IgD-negative memory B cell (primary cell): ENCODE results near the gene CAPZB. TPM values are rescaled to one million over a fixed set of nuclear protein-coding genes. Genes with fewer than 3 reads are reported as not detected.
A peak's percentile ranks its signal among the peaks of the same experiment; 100 is the strongest.

Experiments used
- H3K27ac Mint-ChIP-seq, 3 donors: one replicate each; pipeline ENCODE4 v1.8.0; 2020 to 2022; ENCODE audit warnings: mild to moderate bottlenecking in 3 of 3, mixed read lengths in 3 of 3, moderate library complexity in 1 of 3
- H3K27me3 Mint-ChIP-seq: one replicate; pipeline ENCODE4 v1.8.0; 2021; ENCODE audit warnings: mixed read lengths
- H3K36me3 Mint-ChIP-seq: one replicate; pipeline ENCODE4 v1.8.0; 2020; ENCODE audit warnings: mild to moderate bottlenecking, mixed read lengths
- H3K4me1 Mint-ChIP-seq, 3 donors: one replicate each; pipeline ENCODE4 v1.8.0; 2020 to 2022; ENCODE audit warnings: mixed read lengths in 3 of 3, mild to moderate bottlenecking in 1 of 3
- H3K4me3 Mint-ChIP-seq, 4 donors: one replicate each; pipeline ENCODE4 v1.8.0; 2020 to 2022; ENCODE audit warnings: mild to moderate bottlenecking in 4 of 4, mixed read lengths in 4 of 4, moderate library complexity in 3 of 4
- H3K9me3 Mint-ChIP-seq, 3 donors: one replicate each; pipeline ENCODE4 v1.8.0; 2020 to 2021; ENCODE audit warnings: mixed read lengths in 3 of 3, mild to moderate bottlenecking in 1 of 3
- polyA plus RNA-seq: library from polyadenylated mRNA; unstranded; fragments of 300-500 nt; fragmentation: Illumina TruSeq; gene quantifications from one replicate; pipeline ENCODE4 v1.2.3, GENCODE V29; 2021

Gene CAPZB
- polyA plus RNA-seq, 1 donor from 2014 or later = 419 TPM

- Mint-ChIP-seq H3K27me3 (no peaks in the 10 kb centered on the region), H3K4me3 (no peak overlapping the region), H3K4me1 (peaks cover 21 to 55% (median 53%) of the 10 kb centered on the region in 3 donors)
Observed at GRCh38 chr1:19410393-19410792, 74.9 kb downstream of the CAPZB start.

DNA sequence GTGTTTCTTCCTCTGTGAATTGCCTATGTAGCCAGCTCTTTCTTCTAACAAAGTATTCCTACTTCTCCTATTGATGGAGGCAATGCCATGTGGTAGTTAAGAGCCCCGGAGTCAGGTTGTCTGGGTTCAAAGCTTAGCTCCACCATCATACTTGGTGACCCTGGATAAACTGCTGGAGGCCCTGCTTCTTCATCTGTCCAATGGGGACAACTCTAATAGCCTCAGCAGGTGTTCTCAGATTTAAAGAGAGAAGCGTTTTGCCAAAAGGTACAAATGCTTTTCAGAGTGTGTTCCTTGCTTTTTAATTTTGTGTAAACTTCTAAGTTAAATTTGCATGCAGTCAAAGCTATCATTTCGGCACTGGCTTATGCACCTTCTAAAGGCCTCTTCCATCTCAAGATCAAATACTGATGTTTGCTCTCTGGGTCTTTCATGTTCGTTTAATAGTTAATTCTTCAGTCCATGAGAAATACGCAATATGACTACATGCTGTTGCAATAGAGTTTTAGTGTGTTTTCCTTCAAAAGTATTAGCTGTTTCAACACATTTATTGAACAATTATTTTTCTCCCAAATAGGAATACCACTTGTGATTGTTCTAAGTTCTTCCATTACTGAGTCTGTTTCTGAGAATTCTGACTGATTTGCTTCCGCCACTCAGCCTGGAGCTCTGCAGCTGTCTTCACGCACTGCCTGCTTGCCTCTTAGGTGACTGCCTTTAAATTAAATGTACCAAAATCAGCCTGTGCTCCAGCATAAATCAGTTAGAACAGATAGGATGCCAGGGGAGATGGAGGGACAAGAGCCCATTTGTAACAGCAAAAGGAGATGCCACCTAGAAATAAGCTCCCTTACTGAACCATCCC is 75.6 kb downstream of the CAPZB start:
- no peaks in the 10 kb centered on the region for H3K36me3 Mint-ChIP-seq
- H3K27me3 Mint-ChIP-seq = no peaks in the 10 kb centered on the region
- peaks cover 21 to 50% (median 48%) of the 10 kb centered on the region in 3 donors for H3K4me1 Mint-ChIP-seq
- peak overlapping the region in 1 of 3 donors; percentile 29 for H3K27ac Mint-ChIP-seq
- no peaks in the 10 kb centered on the region for H3K9me3 Mint-ChIP-seq
- no peak overlapping the region for H3K4me3 Mint-ChIP-seq

More at GRCh38 chr1:19410393-19410792, 74.9 kb downstream of the CAPZB start:
- H3K9me3 Mint-ChIP-seq = no peaks in the 10 kb centered on the region
- no peaks in the 10 kb centered on the region for H3K36me3 Mint-ChIP-seq
- peak overlapping the region in 2 of 3 donors; percentile 29 to 89 for H3K27ac Mint-ChIP-seq

GRCh38 chr1:19407494-19408096 is 77.7 kb downstream of the CAPZB start:
- Mint-ChIP-seq H3K36me3 (no peaks in the 10 kb centered on the region), H3K27me3 (no peaks in the 10 kb centered on the region), H3K4me1 (peaks cover 15 to 41% (median 39%) of the 10 kb centered on the region in 3 donors), H3K27ac (peak overlapping the region in 1 of 3 donors; percentile 90), H3K9me3 (no peaks in the 10 kb centered on the region), H3K4me3 (peak overlapping the region in 1 of 4 donors; percentile 54)

GRCh38 chr1:19406680-19407079 is 78.7 kb downstream of the CAPZB start:
- Mint-ChIP-seq H3K9me3 (no peaks in the 10 kb centered on the region), H3K27me3 (no peaks in the 10 kb centered on the region), H3K36me3 (no peaks in the 10 kb centered on the region), H3K27ac (no peak overlapping the region), H3K4me3 (peak overlapping the region in 1 of 4 donors; percentile 6), H3K4me1 (peaks cover 11 to 35% (median 31%) of the 10 kb centered on the region in 3 donors)

GRCh38 chr1:19405761-19406487 is 79.4 kb downstream of the CAPZB start:
- Mint-ChIP-seq H3K4me3 (peak overlapping the region in 1 of 4 donors; percentile 17), H3K36me3 (no peaks in the 10 kb centered on the region), H3K27ac (peak overlapping the region in 1 of 3 donors; percentile 14), H3K27me3 (no peaks in the 10 kb centered on the region), H3K9me3 (no peaks in the 10 kb centered on the region), H3K4me1 (peaks cover 6 to 31% (median 28%) of the 10 kb centered on the region in 3 donors)

- peak overlapping the region in 2 of 4 donors; percentile 13 to 17 for H3K4me3 Mint-ChIP-seq
- H3K4me1 Mint-ChIP-seq = peaks cover 8 to 33% (median 30%) of the 10 kb centered on the region in 3 donors
- peaks cover 1% of the 10 kb centered on the region for H3K36me3 Mint-ChIP-seq
- no peaks in the 10 kb centered on the region for H3K9me3 Mint-ChIP-seq
- H3K27ac Mint-ChIP-seq = peak overlapping the region in 2 of 3 donors; percentile 2 to 92
- no peaks in the 10 kb centered on the region for H3K27me3 Mint-ChIP-seq
Observed at GRCh38 chr1:19405195-19405760, 80.1 kb downstream of the CAPZB start.

GRCh38 chr1:19404748-19405147 is 80.6 kb downstream of the CAPZB start:
- H3K36me3 Mint-ChIP-seq = peaks cover 1% of the 10 kb centered on the region
- H3K4me1 Mint-ChIP-seq = peaks cover 8 to 29% (median 27%) of the 10 kb centered on the region in 3 donors
- H3K9me3 Mint-ChIP-seq = no peaks in the 10 kb centered on the region
- H3K27ac Mint-ChIP-seq = peak overlapping the region in 1 of 3 donors; percentile 92
- no peaks in the 10 kb centered on the region for H3K27me3 Mint-ChIP-seq
- H3K4me3 Mint-ChIP-seq = peak overlapping the region in 1 of 4 donors; percentile 75

DNA sequence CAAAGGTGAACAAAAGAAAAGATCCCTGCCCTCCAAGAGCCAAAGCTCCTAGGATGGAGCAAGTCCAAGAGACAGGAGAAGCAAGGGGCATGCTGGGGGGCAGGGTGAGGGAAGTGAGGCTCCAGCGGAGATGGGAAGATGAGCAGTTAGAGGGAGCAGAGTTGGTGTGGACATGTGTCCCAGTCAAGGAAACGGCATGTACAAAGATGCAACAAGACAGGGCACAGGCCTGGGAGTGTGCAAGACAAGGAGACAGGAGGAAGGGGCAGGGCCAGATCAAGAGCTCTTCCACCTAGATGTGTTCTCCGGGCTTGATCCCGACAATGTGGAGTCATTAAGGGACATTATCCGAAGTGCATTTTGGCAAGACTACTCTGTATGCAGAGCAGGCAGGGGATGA is 82.1 kb downstream of the CAPZB start:
- Mint-ChIP-seq H3K27ac (peak overlapping the region in 1 of 3 donors; percentile 73), H3K4me3 (peak overlapping the region in 1 of 4 donors; percentile 4), H3K27me3 (no peaks in the 10 kb centered on the region), H3K9me3 (no peaks in the 10 kb centered on the region), H3K4me1 (peaks cover 13 to 31% (median 26%) of the 10 kb centered on the region in 3 donors), H3K36me3 (peaks cover 1% of the 10 kb centered on the region)

DNA sequence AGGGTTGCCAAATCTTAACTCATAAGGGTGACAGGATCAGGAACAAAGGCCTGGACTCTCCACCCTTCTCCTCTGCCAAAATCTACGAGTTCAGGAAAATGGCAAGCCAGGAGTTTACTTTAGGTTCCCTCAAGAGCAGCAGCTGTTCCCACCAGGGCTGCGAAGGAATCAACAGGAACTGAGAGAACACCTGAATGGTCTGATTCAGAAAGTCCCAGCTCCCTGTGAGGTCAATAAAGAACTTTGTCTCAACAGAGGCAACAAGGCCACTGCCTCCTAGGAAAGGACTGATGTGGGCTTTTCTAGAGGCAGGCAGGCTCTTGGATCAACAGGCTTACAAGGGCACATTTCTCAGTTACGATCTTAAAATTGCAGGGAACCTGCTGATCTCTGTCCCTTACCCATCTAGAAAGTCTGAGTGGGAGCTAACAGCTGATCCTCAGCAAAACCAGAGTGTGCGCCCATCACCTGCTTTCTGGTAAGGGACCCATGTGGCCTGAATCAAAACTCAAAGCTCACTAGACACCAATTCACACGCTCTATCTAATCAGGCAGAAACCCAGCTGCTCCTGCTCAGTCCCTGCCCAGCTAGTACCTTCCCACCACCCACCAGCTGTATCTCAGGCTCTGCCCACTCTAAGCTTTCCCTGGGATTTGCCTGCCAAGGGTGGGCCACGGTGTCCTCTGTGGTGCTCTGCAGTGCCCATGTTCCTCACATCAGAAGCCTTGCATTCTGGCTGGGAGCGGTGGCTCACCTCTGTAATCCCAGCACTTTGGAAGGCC is 83.1 kb downstream of the CAPZB start:
- peaks cover 11 to 30% (median 26%) of the 10 kb centered on the region in 3 donors for H3K4me1 Mint-ChIP-seq
- H3K9me3 Mint-ChIP-seq = no peaks in the 10 kb centered on the region
- peaks cover 1% of the 10 kb centered on the region for H3K36me3 Mint-ChIP-seq
- H3K4me3 Mint-ChIP-seq = no peak overlapping the region
- H3K27me3 Mint-ChIP-seq = no peaks in the 10 kb centered on the region
- H3K27ac Mint-ChIP-seq = peak overlapping the region in 1 of 3 donors; percentile 73

- H3K4me1 Mint-ChIP-seq = peaks cover 10 to 30% (median 21%) of the 10 kb centered on the region in 3 donors
- H3K27me3 Mint-ChIP-seq = no peaks in the 10 kb centered on the region
- H3K9me3 Mint-ChIP-seq = no peaks in the 10 kb centered on the region
- H3K4me3 Mint-ChIP-seq = no peak overlapping the region
- H3K27ac Mint-ChIP-seq = no peak overlapping the region
- peaks cover 1% of the 10 kb centered on the region for H3K36me3 Mint-ChIP-seq
Observed at GRCh38 chr1:19401535-19401889, 83.8 kb downstream of the CAPZB start.

DNA sequence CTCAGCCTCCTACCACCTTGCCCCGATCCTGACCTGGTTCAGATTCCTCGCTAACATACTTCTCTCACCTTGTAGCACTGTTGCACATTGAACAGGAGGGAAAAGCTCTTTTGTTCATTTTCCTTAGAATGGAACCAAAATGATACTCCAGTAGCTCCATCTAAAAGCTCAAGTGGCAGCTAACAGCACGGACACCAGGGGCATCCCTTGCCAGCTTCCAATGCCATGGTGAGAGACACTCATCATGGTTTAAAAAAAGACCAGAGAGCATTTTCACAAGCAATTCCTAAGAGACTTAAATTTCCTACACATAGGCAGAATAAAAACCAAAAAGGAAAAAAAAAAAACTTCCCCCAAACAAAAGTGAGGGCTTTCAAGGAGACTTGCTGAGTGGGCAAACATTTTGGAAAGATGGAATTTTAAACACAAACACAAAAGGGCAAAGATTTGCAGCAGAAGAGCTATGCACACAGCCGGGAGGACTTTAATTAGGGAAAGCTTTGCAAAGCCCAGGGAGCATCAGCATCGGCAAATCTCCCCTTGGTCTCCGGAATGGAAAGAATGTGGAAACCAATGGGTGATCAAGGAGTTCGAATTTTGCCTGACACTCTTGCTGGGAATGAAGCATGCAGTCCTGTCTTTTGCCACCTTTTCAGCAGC is 84.3 kb downstream of the CAPZB start:
- H3K27ac Mint-ChIP-seq = no peak overlapping the region
- no peaks in the 10 kb centered on the region for H3K27me3 Mint-ChIP-seq
- H3K9me3 Mint-ChIP-seq = no peaks in the 10 kb centered on the region
- H3K36me3 Mint-ChIP-seq = peaks cover 1% of the 10 kb centered on the region
- H3K4me3 Mint-ChIP-seq = peak overlapping the region in 1 of 4 donors; percentile 13
- H3K4me1 Mint-ChIP-seq = peaks cover 10 to 31% (median 16%) of the 10 kb centered on the region in 3 donors

- Mint-ChIP-seq H3K36me3 (peaks cover 1% of the 10 kb centered on the region), H3K9me3 (no peaks in the 10 kb centered on the region), H3K27ac (no peak overlapping the region), H3K4me3 (no peak overlapping the region), H3K4me1 (peaks cover 15 to 39% (median 17%) of the 10 kb centered on the region in 3 donors), H3K27me3 (no peaks in the 10 kb centered on the region)
Observed at GRCh38 chr1:19400192-19400611, 85.1 kb downstream of the CAPZB start.

DNA sequence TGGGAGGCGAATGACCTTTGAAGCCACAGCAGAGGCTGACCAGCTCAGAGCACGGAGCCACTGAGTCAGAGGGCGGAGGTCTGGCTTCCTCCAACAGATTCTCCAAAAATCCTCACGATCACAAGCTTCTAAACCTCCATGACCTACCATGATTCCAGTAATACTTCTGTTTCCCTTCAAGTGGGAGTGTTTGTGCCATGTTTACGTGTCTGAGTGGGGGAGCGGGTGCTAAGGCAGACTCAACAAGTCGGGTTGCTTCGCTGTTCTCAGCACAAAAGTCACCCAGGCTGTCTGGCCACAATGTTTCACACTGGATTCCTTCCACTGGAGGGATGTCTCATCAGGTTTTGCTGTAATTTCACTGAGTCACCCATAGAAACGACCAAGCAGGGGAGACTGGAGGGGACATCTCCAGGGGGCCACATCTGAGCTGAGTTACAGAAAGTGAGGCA is 87.0 kb downstream of the CAPZB start:
- H3K9me3 Mint-ChIP-seq = no peaks in the 10 kb centered on the region
- H3K27me3 Mint-ChIP-seq = no peaks in the 10 kb centered on the region
- H3K27ac Mint-ChIP-seq = no peak overlapping the region
- H3K4me1 Mint-ChIP-seq = peaks cover 24 to 43% (median 28%) of the 10 kb centered on the region in 3 donors
- H3K36me3 Mint-ChIP-seq = peaks cover 4% of the 10 kb centered on the region
- H3K4me3 Mint-ChIP-seq = no peak overlapping the region
